Activated T-cell treated with anti-CD3 and anti-CD28 coated beads for 24 hours (primary cell): ENCODE data around the gene PIGT.

Source experiments
- DNase-seq: peaks from one replicate; pipeline ENCODE4 v3.0.0-alpha.2; 2020; ENCODE audit warnings: low read depth

Gene PIGT

DNA sequence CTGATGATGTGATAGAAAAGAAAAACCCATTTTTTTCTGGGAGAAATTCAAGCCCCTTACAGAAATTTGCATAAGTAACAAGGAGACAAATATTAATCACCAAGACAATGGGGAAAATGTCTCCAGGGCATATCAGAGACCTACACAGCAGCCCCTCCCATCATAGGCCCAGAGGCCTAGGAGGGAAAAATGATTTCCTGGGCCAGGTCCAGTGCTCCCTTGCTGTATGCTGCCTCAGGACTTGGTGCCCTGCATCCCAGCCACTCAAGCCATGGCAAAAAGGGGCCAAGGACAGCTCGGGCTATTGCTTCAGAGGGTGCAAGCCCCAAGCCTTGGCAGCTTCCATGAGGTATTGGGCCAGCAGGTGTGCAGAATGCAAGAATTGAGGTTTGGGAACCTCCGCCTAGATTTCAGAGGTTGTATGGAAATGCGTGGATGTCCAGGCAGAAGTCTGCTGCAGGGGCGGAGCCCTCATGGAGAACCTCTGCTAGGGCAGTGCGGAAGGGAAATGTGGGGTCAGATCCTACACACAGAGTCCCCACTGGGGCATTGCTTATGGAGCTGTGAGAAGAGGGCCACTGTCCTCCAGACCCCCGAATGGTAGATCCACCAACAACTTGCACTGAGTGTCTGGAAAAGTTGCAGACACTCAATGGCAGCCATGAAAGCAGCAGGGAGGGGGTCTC is 15.5 kb upstream of the PIGT start:
- no peak for DNase-seq

- DNase-seq = no peak
Observed at GRCh38 chr20:45402946-45403345, 13.0 kb upstream of the PIGT start.

DNA sequence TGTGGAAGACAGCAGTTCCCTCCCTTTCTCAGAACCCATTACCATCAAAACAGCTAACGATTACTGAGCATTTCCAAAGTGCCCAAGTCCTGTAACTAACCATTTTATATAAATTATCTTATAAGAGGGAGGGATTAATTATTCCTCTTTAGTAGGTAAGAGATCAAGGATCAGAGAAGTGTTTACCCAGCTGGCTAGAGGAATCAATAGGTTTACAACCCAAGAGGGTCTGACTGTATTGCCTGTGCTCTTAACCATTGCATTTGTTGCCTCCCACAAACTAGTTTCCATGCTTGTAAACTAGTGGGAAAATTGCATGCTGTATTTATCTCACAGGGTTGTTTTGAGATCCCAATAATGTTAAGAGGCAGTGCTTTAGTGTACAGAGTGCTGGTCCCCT is 11.5 kb upstream of the PIGT start:
- DNase-seq = no peak

DNA sequence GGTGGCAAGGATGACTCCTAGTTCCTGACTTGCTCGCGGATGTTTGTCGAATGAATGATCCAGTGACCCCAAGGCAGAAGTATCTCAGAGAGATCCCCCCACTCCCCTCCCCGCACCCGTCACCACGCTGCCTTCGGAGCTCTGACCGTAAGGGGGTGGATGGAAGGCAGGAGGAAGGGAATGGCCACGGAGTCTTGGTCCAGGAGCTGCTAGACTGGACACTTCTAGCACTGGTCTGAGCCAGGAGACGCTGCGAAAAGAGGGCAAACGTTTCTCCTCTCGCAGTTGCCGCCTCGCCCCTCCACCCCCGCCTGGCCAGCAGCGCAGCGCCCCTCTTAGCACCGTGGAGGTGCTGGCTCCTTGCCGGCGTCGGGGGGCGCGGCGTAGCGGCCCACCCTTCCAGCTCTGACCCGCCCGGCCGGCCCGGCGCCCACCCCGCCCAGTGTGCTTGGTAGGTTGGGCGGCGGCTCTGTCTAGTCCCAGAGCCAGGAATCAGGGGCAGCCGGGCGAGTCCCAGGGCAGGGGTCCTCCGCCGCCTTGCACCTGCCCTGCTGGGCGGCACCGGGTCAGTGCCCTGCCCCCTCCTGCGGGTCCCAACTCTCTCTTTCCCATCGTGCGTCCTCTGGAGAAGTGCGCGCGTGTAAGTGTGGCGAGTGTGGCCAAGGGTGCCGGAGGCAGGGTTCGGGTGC is 10.2 kb upstream of the PIGT start:
- no peak for DNase-seq

DNA sequence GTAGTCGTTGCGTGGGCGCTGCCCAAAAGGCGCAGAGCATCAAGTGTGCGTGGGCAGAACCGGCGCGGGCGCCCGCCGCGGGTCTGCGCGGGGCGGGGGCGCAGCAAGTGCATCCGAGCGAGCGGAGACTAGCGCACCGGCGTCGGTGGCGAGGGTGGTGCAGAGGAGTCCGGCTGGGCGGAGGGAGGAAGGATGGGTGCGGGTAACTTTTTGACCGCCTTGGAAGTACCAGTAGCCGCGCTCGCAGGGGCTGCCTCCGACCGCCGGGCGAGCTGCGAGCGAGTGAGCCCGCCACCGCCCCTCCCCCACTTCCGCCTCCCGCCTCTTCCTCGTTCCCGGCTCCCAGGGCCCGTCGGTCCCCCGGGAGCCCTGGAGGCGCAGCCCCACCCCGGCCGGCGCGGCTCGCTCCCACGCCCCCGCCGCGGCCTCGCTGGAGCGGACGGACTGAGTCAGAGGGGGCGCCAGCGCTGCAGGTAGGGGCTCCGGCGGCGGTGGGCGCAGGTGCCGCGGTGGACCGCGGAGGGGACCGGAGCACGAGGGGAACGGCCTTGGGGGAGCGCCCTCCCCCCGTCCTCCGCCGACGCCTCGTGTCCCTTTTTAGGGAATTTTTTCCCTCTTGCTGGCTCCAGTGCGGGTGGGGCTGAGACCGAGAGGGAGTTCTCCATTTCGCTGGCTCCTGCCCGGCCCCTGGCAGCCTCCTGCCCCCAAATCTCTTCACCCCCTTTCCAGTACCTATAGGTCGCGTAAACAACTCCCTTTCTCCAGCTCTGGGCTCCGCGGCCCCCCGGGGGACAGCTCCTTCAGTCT is 9.5 kb upstream of the PIGT start:
- no peak for DNase-seq

GRCh38 chr20:45407067-45407745 is 8.7 kb upstream of the PIGT start:
- DNase-seq = no peak

- DNase-seq = no peak
Observed at GRCh38 chr20:45407783-45408645, 7.9 kb upstream of the PIGT start, which contains the start of gene DBNDD2. Gene DBNDD2, plus strand, starts transcription at chr20:45408289. Its CDS starts 179 bp downstream, at chr20:45408468.

DNA sequence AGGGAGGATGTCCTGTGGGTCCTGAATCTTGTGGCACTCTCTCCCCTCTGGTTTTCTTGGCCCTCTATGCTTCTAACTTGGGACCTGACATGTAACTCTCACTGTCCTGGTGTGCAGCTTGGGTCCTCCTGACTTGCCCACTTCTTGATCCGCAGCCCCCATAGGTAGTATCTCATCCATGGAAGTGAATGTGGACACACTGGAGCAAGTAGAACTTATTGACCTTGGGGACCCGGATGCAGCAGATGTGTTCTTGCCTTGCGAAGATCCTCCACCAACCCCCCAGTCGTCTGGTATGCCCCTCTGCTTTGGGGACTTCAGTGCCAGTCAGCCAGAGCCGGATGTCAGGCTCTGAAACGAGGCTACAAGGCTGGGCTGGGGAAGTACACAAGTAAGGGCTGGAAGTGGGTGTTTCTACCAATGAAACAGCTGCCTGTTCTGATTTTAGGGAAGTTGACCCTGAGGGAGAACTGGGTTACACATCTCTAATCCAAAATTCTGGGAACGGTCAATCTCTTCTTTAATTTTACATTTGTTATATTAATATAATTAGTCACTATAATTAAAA is 7.2 kb upstream of the PIGT start:
- no peak for DNase-seq

DNA sequence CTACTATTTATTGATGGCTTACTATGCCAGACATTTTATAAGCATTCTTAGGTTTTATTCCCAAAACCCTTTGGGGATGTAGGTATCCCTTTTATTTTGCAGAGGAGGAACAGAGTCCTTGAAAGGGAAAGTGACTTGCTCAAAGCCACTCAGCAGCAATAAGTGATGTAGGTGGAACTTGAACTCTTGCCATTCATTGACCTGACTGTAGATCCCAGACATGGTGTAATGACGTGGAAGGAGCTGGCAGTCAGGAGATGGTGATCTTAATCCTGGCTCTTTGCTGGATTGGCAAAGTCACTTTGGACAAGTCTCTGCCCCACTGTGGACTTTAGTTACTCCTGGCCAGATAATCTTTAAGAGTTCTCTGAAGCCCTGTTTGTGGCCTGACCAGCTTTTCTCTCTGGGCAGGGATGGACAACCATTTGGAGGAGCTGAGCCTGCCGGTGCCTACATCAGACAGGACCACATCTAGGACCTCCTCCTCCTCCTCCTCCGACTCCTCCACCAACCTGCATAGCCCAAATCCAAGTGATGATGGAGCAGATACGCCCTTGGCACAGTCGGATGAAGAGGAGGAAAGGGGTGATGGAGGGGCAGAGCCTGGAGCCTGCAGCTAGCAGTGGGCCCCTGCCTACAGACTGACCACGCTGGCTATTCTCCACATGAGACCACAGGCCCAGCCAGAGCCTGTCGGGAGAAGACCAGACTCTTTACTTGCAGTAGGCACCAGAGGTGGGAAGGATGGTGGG is 6.2 kb upstream of the PIGT start:
- DNase-seq = no peak

DNA sequence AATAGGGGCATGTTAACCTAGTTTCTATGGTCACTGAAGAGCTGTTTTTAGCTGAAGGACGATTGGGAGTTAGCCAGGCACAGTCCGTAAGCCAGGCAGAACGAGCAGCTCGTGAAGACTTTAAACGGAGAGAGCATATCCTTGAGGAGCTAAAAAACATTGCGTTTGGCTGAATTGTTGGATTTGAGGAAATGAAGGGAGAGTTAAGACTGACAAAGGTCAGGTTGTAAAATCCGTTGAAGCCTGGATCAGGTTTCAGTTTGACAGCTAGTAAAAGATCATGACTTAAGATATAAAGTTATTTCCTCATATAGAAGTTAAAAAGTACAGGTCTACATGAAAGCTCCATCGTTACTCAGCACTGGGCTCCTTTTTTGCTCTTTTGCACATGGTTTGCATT is 5.1 kb upstream of the PIGT start:
- DNase-seq = no peak

- DNase-seq = no peak
Observed at GRCh38 chr20:45412653-45413052, 3.3 kb upstream of the PIGT start.

- DNase-seq = no peak
Observed at GRCh38 chr20:45413479-45413878, 2.5 kb upstream of the PIGT start.

DNA sequence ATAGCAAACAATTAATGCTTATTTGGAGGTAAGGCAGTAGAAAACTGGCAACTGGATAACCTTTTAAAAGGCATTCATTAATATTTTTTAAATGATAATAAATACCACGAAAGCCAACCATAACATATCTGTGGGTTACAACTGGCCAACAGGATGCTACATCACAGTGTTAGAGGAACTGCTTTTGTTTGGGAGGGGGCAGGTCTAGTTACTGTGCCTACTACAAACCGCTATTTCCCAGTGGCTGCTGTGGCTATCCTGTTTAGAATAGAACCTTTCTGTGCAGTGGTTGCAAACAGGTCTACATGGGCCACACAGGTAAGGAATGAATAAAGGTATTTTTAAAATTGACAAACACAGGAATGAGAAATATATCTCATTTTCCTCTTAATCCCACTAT is 976 bp downstream of the PIGT start:
- no peak for DNase-seq

DNA sequence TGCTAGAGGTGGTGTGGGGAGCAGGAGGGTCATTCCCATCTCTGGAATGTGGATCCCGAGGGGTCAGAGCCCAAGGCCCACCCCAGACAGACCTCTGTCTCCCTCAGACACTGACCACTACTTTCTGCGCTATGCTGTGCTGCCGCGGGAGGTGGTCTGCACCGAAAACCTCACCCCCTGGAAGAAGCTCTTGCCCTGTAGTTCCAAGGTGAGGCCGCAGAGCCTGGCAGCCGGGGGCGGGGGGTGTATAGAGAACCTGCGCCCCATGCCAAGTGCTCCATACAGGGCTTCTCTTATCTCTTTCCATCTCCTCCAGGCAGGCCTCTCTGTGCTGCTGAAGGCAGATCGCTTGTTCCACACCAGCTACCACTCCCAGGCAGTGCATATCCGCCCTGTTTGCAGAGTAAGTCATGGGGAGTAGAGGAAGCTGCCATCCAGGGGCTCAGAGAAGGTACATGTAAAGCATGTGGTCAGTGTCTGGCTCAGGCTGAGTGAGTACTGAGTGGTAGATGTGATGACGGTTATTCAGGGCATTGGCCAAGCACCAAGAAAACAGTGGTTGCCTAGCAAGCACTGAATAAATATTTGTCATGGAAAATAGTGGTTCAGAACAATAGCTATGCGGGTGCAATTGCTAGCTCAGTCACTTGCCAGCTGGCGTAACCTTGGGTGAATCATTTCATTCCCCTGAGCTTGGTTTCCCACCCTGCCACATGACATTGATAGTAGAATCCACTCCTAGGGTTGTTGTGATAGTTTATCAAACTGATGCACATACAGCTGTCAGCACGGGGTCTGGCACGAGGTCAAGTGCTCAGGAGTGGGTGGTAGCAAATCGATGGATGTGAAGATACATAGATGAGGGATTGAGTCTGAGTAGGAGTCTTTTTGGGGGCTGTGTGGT is 3.5 kb downstream of the PIGT start:
- DNase-seq = no peak

DNA sequence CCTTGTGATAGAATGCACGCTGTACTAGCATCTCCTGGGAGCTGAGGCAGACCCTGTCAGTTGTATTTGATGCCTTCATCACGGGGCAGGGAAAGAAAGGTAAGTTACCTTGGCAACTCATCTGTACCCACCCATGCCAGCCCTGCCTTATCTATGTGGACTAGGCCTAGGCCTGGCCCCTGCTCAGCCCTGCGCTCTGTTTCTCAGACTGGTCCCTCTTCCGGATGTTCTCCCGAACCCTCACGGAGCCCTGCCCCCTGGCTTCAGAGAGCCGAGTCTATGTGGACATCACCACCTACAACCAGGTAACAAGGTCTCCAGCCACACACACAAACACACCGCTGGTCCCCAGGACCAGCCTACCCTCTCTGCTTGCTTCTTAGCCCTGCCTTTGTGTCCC is 4.2 kb downstream of the PIGT start:
- no peak for DNase-seq

DNA sequence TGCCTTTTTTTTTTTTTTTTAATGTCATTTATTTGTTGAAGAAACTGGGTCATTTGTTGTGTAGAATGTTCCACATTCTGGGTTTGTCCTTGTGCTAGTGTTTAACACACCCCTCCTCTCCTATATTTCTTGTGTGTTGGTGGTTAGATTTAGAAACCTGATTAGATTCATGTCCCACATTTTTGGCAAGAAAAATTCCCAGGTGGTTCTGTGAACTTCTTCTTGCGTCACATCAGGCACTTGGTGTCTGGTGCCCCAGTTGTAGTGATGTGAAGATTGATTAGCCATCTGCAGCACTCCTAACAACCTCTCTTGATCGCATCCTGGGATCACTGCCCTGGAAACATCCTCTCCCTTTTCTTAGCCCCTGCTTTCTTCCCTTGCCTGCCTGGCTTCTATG is 7.8 kb downstream of the PIGT start:
- DNase-seq = no peak

DNA sequence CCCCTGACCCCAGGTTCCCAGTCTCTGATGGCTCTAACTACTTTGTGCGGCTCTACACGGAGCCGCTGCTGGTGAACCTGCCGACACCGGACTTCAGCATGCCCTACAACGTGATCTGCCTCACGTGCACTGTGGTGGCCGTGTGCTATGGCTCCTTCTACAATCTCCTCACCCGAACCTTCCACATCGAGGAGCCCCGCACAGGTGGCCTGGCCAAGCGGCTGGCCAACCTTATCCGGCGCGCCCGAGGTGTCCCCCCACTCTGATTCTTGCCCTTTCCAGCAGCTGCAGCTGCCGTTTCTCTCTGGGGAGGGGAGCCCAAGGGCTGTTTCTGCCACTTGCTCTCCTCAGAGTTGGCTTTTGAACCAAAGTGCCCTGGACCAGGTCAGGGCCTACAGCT is 9.6 kb downstream of the PIGT start:
- no peak for DNase-seq

GRCh38 chr20:45426320-45427016 is 10.5 kb downstream of the PIGT start:
- no peak for DNase-seq
